HG03558 (cell line): ENCODE results near the gene MACROD2.

Experiments
- ATAC-seq: cut with Tn5 transposase; IDR thresholded peaks from one replicate; pipeline ENCODE4 v1.9.1; 2021; ENCODE audit warnings: moderate number of reproducible peaks; ENCODE audit not compliant: unreplicated experiment; ENCODE audit errors: extremely low read depth

MACROD2 gene

GRCh38 chr20:15740046-15740775 is 1744.9 kb downstream of the MACROD2 start:
- ATAC-seq = no peak

DNA sequence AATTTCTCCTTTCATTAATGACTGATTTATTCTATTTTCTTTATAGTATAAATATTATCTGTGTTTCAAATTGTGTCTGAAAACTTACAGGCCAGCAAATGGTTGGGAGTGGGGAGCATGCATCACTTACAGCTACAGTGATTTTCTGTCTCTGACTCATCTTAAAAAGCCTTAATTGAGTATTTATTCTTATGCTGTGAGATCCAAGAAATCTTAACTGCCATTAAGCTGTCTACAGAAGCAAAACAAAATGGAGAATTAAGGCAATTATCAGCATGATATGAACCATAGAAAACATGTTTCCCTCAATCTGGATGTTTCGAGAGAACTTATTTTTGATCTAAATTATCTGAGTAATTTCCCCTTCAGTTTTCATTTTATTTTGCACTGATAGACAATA is 1746.8 kb downstream of the MACROD2 start:
- no peak for ATAC-seq

DNA sequence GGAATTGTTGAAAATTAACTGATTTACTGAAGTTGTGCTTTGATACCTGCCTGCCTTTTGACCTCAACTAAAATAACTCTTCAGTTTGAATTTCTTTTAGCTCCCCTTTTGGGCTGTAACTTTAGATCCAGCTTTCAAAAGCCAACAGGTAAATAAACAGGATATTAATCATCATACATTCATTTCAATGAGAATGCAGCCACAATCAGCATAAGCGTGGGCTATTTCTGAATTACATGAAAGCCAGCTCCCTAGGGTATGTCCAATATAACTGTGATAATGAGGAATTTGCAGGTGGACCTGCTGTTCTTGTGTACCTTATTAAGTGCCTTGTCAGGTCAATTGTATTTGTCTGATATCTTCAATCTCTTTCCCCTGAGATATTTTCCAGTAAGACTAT is 1747.3 kb downstream of the MACROD2 start:
- no peak for ATAC-seq

GRCh38 chr20:15756002-15756753 is 1760.9 kb downstream of the MACROD2 start:
- no peak for ATAC-seq

DNA sequence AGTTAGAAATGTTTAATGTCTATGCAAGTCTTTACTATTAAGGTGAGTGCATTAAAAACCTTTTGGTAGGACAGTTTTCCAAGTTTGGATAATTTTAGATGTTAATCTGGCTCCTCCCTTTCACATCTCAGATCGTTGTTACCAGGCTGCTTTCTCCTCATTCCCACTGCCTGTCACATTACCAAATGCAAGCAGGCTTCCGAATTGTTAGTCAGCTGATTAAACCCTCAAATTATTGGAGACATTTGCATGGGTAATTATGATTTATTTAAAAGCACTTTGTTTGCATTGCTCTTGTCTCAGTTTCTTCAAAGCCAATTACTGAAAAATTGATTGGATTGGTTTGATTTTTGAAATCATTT is 1761.4 kb downstream of the MACROD2 start:
- ATAC-seq = no peak

GRCh38 chr20:15759594-15759993 is 1764.3 kb downstream of the MACROD2 start:
- ATAC-seq = no peak

- no peak for ATAC-seq
Measured at GRCh38 chr20:15760001-15760621, 1764.8 kb downstream of the MACROD2 start.

- ATAC-seq = no peak
Measured at GRCh38 chr20:15763366-15763765, 1768.0 kb downstream of the MACROD2 start.

- ATAC-seq = no peak
Measured at GRCh38 chr20:15767586-15767985, 1772.3 kb downstream of the MACROD2 start.

DNA sequence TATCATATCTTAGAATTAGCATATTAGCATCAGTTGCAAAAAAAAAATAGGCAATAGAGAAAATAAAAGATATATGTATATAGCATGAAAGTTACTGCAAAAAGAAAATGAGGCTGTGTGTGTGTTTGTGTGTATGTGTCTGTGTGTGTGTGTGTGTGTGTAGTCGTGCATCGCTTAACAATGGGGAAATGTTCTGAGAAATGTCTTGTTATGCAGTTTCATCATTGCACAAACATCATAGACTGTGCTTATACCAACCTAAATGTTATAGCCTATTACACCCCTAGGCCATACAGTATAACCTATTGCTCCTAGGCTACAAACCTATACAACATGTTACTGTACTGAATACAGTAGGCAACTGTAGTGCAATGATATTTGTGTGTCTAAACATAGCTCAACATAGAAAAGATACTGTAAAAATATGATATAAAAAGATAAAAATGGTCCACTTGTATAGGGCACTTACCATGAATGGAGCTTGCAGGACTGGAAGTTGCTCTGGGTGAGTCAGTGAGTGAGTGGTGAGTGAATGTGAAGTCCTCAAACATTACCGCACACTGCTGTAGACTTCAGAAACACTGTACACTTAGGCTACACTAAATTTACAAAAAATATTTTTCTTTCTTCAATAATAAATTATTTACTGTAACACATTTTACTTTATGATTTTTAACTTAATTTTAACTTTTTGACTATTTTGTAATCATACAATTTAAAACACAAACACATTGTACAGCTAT is 1772.9 kb downstream of the MACROD2 start:
- ATAC-seq = no peak

GRCh38 chr20:15772826-15773225 is 1777.5 kb downstream of the MACROD2 start:
- no peak for ATAC-seq

- ATAC-seq = no peak
Measured at GRCh38 chr20:15774926-15775325, 1779.6 kb downstream of the MACROD2 start.

- no peak for ATAC-seq
Measured at GRCh38 chr20:15776770-15777466, 1781.6 kb downstream of the MACROD2 start.

DNA sequence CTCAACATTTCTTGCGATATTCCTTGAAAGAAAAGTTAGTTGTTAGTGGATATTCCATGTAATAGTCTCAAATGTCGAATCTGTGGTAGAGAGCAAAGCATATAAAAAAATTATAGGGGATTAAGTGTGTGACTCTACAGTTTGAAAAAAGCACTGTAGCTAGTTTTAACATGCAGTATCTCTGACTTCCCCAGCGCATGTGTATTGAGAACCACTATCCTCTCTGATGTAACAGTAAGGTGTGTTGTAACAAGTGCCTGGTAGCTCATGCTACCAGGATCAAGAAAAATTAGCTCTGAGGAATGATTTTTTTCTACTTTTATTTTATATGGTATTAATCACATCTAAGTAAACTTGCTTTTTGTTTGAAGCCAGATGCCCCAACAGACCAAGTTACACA is 1788.7 kb downstream of the MACROD2 start:
- no peak for ATAC-seq

- no peak for ATAC-seq
Measured at GRCh38 chr20:15789079-15789478, 1793.8 kb downstream of the MACROD2 start.

DNA sequence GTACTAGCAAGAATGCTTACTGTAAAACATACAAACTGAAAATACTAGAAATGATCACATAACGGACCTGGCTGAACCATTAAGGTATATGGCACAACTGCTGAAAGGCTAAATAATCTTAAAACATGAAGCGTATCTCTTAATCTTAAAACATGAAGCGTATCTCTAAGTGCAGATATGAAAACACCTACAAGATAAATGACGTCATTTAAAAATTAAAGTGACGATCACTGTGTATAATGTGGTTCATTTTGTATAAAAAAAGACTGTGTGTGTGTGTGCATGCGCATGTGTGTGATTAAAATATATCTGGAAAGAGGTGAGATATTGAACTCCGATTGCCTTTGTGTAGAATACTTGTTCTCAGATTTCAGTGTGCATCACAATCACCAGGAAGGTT is 1797.5 kb downstream of the MACROD2 start:
- ATAC-seq = no peak

DNA sequence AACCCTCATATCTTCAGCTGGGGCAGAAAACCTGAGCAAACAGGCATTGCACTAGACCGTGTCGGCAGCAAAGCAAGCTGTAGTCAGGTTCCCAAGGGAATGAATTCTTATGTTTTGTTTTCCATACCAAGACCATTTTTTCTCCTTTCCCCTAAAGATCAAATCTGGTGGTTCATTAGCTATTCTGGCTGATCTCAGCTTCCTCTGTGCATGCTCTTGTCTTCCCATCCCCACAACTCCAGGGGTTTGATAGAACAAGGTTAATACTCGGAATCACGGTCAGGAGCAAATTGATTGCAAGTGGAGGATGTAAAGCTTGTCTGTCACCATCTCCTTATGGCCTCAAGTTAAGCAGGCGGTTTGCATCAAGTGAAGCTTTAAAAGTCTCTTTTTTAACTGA is 1799.1 kb downstream of the MACROD2 start:
- ATAC-seq = no peak

GRCh38 chr20:15795305-15796019 is 1800.1 kb downstream of the MACROD2 start:
- ATAC-seq = no peak

DNA sequence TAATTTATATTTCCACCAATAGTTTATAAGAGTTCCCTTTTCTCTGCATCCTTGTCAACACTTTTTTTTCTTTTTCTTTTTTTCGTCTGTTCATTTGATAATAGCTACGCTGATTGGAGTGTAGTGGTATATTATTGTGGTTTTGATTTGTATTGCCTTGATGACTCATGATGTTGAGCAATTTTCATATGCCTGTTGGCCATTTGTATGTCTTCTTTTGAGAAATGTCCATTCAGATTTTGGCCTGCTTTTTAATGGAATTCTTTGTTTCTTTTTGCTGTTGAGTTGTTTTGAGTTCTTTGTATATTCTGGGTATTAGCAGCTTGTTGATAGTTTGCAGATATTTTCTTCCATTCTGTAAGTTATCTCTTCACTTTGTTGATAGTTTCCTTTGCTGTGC is 1804.6 kb downstream of the MACROD2 start:
- no peak for ATAC-seq

- ATAC-seq = no peak
Measured at GRCh38 chr20:15802020-15802419, 1806.7 kb downstream of the MACROD2 start.
